DOHH2 (cell line): ENCODE data around the gene TINAGL1.

Experiments
- H3F3A ChIP-seq: fragments of 200-600 bp; sonication (generic), shearing (Covaris generic); 2 replicates; pipeline ENCODE4 v1.6.0; 2016; ENCODE audit warnings: antibody characterized with exemption, mild to moderate bottlenecking; ENCODE audit not compliant: control insufficient read depth, insufficient read depth
- H3K27ac ChIP-seq: fragments of 200-600 bp; sonication (generic); 2 replicates; pipeline ENCODE4 v1.5.1; 2014; ENCODE audit warnings: low read depth, mild to moderate bottlenecking, low read length, moderate library complexity
- H3K27me3 ChIP-seq: fragments of 200-600 bp; sonication (generic); 2 replicates; pipeline ENCODE4 v1.6.1; 2014; ENCODE audit warnings: mild to moderate bottlenecking, low read length, mixed read lengths; ENCODE audit not compliant: control insufficient read depth
- H3K36me3 ChIP-seq: fragments of 200-600 bp; sonication (generic); 2 replicates; pipeline ENCODE4 v1.6.1; 2014; ENCODE audit warnings: mild to moderate bottlenecking, low read length, moderate library complexity, mixed read lengths; ENCODE audit not compliant: control insufficient read depth
- H3K4me1 ChIP-seq: fragments of 200-600 bp; sonication (generic); 2 replicates; pipeline ENCODE4 v1.6.1; 2014; ENCODE audit warnings: mild to moderate bottlenecking, low read length, mixed read lengths; ENCODE audit not compliant: control insufficient read depth
- H3K4me2 ChIP-seq: fragments of 200-600 bp; sonication (generic); 2 replicates; pipeline ENCODE4 v1.6.0; 2014; ENCODE audit warnings: mild to moderate bottlenecking, low read length, moderate library complexity
- H3K4me3 ChIP-seq: fragments of 200-600 bp; sonication (generic); 2 replicates; pipeline ENCODE4 v1.5.1; 2014; ENCODE audit warnings: mild to moderate bottlenecking, low read length, mixed read lengths
- H3K79me2 ChIP-seq: fragments of 200-600 bp; sonication (generic); 2 replicates; pipeline ENCODE4 v1.6.1; 2014; ENCODE audit warnings: mild to moderate bottlenecking, low read length, mixed read lengths; ENCODE audit not compliant: control insufficient read depth
- H3K9me2 ChIP-seq: fragments of 200-600 bp; sonication (generic); replicated peaks from 2 replicates; pipeline ENCODE4 v1.6.1; 2014; ENCODE audit warnings: mild to moderate bottlenecking, low read length, mixed read lengths; ENCODE audit not compliant: control insufficient read depth
- H3K9me3 ChIP-seq: fragments of 200-600 bp; sonication (generic); 2 replicates; pipeline ENCODE4 v1.6.1; 2014; ENCODE audit warnings: antibody characterized with exemption, low read length, mixed read lengths; ENCODE audit not compliant: control insufficient read depth, insufficient read depth
- H4K20me1 ChIP-seq: fragments of 200-600 bp; sonication (generic); 2 replicates; pipeline ENCODE4 v1.6.0; 2014; ENCODE audit warnings: low read depth, mild to moderate bottlenecking, antibody characterized with exemption, low read length, moderate library complexity; ENCODE audit not compliant: control insufficient read depth, insufficient read depth
- EZH2phosphoT487 ChIP-seq: fragments of 200-600 bp; sonication (generic); IDR thresholded peaks from 2 replicates; pipeline ENCODE4 v1.6.1; 2017; ENCODE audit warnings: borderline replicate concordance, mild to moderate bottlenecking, antibody characterized with exemption, low read length, moderate library complexity, mixed read lengths
- TF ChIP-seq, protein P1 (sequence below): fragments of 200-600 bp; sonication (generic); IDR thresholded peaks from one replicate; pipeline ENCODE4 v1.5.1; 2014; ENCODE audit warnings: antibody characterized with exemption, mild to moderate bottlenecking, low read depth, low read length; ENCODE audit not compliant: poor library complexity, severe bottlenecking

The TINAGL1 gene, protein sequence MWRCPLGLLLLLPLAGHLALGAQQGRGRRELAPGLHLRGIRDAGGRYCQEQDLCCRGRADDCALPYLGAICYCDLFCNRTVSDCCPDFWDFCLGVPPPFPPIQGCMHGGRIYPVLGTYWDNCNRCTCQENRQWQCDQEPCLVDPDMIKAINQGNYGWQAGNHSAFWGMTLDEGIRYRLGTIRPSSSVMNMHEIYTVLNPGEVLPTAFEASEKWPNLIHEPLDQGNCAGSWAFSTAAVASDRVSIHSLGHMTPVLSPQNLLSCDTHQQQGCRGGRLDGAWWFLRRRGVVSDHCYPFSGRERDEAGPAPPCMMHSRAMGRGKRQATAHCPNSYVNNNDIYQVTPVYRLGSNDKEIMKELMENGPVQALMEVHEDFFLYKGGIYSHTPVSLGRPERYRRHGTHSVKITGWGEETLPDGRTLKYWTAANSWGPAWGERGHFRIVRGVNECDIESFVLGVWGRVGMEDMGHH

DNA sequence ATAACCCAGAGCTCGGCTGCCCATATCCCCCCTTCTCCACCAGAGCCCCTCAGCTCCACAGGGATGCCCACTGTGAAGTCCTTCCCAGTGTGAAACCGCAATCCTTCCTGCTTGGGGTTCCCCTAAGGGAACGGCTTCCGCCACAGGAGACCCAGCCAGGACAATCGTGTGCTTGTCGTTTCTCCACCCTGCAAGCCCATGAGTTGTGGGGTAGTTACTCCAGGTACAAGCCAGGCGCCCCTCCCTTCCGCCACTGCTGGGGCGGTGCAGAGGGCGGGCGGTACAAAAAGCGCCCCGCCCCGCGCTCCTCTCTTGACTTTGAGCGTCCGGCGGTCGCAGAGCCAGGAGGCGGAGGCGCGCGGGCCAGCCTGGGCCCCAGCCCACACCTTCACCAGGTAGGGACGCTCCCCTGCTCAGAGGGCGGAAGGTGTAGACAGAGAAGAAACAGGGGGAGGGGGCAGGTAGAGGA, at the start of gene TINAGL1:
TSS of gene TINAGL1 (plus strand) at position 315 of the 469 bp plus-strand sequence. CDS start 634 bp downstream, outside the sequence.
- no peak within 1 kb of the TSS for H3K4me2 ChIP-seq
- peaks cover 22% of the 10 kb centered on the region for H3K4me1 ChIP-seq
- no peak within 1 kb of the TSS for H3K4me3 ChIP-seq
- H4K20me1 ChIP-seq = no peaks in the 10 kb centered on the region
- no peaks in the 10 kb centered on the region for H3K9me3 ChIP-seq
- H3F3A ChIP-seq = no peaks in the 10 kb centered on the region
- H3K36me3 ChIP-seq = no peaks in the 10 kb centered on the region
- H3K79me2 ChIP-seq = no peaks in the 10 kb centered on the region
- peaks cover 10% of the 10 kb centered on the region; the same call in 1 of the 2 replicates for H3K27me3 ChIP-seq
- TF ChIP-seq, protein P1, sequence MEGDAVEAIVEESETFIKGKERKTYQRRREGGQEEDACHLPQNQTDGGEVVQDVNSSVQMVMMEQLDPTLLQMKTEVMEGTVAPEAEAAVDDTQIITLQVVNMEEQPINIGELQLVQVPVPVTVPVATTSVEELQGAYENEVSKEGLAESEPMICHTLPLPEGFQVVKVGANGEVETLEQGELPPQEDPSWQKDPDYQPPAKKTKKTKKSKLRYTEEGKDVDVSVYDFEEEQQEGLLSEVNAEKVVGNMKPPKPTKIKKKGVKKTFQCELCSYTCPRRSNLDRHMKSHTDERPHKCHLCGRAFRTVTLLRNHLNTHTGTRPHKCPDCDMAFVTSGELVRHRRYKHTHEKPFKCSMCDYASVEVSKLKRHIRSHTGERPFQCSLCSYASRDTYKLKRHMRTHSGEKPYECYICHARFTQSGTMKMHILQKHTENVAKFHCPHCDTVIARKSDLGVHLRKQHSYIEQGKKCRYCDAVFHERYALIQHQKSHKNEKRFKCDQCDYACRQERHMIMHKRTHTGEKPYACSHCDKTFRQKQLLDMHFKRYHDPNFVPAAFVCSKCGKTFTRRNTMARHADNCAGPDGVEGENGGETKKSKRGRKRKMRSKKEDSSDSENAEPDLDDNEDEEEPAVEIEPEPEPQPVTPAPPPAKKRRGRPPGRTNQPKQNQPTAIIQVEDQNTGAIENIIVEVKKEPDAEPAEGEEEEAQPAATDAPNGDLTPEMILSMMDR = no peak
- TF ChIP-seq EZH2phosphoT487 = no peak
- no peak within 1 kb of the TSS for H3K27ac ChIP-seq
- H3K9me2 ChIP-seq = no peaks in the 10 kb centered on the region

DNA sequence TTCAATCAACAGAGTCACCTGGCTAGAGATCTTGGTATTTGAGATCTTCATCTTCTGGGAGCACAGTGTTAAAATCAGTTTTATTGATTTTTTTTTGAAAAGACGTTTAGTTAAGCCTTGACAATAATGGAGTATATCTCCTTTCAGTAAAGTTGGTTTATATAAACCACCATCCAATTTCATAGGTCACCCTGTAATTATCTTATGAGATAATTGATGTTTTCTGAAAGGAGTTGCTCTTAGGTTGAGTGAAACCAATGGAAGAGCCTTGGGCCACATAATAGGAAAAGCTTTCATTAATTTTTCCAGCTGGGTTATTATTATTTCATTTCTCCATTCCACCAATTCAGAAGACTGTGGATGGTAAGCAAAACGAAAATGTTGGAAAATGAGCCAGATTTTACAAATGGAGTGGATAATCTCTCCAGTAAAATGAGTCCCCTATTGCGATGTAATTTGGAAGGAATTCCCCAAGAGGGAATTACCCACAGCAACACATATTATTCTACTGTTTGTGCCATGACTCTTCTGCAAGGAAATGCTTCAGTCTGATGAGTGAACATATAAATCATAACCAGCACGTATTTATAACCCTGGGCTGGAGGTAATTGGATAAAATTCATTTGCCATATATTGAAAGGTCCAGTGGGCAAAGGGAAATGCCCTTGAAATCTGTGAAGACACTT, 46.2 kb upstream of the TINAGL1 start:
- TF ChIP-seq, protein P1 = no peak
- no peak for TF ChIP-seq EZH2phosphoT487
- no peaks in the 10 kb centered on the region for H3K9me3 ChIP-seq
- H3K4me3 ChIP-seq = no peak overlapping the region
- H4K20me1 ChIP-seq = no peaks in the 10 kb centered on the region
- no peaks in the 10 kb centered on the region for H3K4me1 ChIP-seq
- H3K9me2 ChIP-seq = no peaks in the 10 kb centered on the region
- H3F3A ChIP-seq = no peaks in the 10 kb centered on the region
- H3K27me3 ChIP-seq = no peaks in the 10 kb centered on the region
- no peaks in the 10 kb centered on the region for H3K36me3 ChIP-seq
- H3K4me2 ChIP-seq = no peak overlapping the region
- H3K27ac ChIP-seq = no peak overlapping the region
- H3K79me2 ChIP-seq = no peaks in the 10 kb centered on the region

DNA sequence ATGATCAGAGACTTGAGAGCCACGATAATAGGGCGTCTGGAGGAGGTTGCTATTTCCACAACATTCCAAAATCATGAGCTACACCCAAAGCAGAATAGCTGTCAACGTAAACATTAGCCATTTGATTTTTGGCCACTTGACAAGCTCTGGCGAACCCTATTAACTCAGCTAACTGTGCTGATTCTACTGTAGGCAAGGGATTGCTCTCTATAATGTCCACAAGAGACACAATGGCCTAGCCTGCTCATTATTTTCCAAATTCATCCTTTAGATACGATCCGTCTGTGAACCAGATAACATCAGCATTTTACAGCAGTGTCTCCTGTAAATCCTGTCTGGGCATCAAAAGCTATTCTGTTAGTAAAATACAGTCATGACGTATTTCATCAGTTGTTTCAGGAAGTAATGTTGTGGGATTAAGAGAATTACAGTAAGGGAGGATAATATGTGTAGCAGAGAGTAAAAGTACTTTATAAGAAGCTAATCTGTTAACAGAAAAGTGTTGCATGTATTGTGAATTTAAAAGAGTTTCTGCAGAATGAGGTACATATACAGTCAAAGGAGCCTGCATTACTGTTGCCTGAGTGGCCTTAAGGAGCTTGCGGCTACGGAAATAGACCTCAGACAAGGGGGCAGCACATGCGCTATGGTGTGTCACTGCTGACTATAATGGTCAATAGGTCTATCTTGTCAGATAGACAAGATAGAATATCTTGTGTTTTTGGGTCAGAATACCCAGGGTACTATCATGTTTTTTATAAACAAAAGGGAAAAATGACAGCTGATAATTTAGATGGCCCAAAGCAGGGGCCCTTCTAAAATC, 44.9 kb upstream of the TINAGL1 start:
- H3K4me1 ChIP-seq = no peaks in the 10 kb centered on the region
- no peaks in the 10 kb centered on the region for H3K36me3 ChIP-seq
- H4K20me1 ChIP-seq = no peaks in the 10 kb centered on the region
- no peaks in the 10 kb centered on the region for H3K79me2 ChIP-seq
- H3K4me3 ChIP-seq = no peak overlapping the region
- no peaks in the 10 kb centered on the region for H3F3A ChIP-seq
- no peak overlapping the region for H3K4me2 ChIP-seq
- no peak overlapping the region for H3K27ac ChIP-seq
- H3K27me3 ChIP-seq = no peaks in the 10 kb centered on the region
- H3K9me2 ChIP-seq = no peaks in the 10 kb centered on the region
- TF ChIP-seq, protein P1 = no peak
- no peak for TF ChIP-seq EZH2phosphoT487
- no peaks in the 10 kb centered on the region for H3K9me3 ChIP-seq
